Mesenchymal stem cell (in vitro differentiated cells and primary cell): ENCODE data around the gene SLC26A6.

Experiments
- DNase-seq: peaks from one replicate; pipeline ENCODE4 v3.0.0-alpha.2; 2013
- H2AFZ ChIP-seq: one replicate; pipeline ENCODE4 v1.6.1; 2013; ENCODE audit warnings: low read depth, mild to moderate bottlenecking, control low read depth, inconsistent platforms, low read length, moderate library complexity
- H2AK5ac ChIP-seq: 2 replicates; pipeline ENCODE4 v1.6.1; 2013; ENCODE audit warnings: low read length, moderate library complexity, mild to moderate bottlenecking, inconsistent platforms; ENCODE audit not compliant: severe bottlenecking
- H2BK120ac ChIP-seq: one replicate; pipeline ENCODE4 v1.6.1; 2013; ENCODE audit warnings: low read depth, mild to moderate bottlenecking, inconsistent platforms, low read length, moderate library complexity
- H2BK12ac ChIP-seq, 2 experiments: one replicate each; pipeline ENCODE4 v1.6.1; 2013; ENCODE audit warnings: inconsistent platforms in 2 of 2, low read length in 2 of 2, mild to moderate bottlenecking in 2 of 2, moderate library complexity in 2 of 2, control low read depth in 1 of 2
- H2BK15ac ChIP-seq: one replicate; pipeline ENCODE4 v1.6.1; 2013; ENCODE audit warnings: mild to moderate bottlenecking, low read depth, inconsistent platforms; ENCODE audit not compliant: poor library complexity, severe bottlenecking
- H2BK5ac ChIP-seq: 2 replicates; pipeline ENCODE4 v1.6.1; 2013; ENCODE audit warnings: low read depth, mild to moderate bottlenecking, low read length, control low read depth, inconsistent platforms; ENCODE audit not compliant: poor library complexity, severe bottlenecking
- H3K14ac ChIP-seq, 2 experiments: one replicate each; pipeline ENCODE4 v1.6.1; 2013; ENCODE audit warnings: inconsistent platforms in 2 of 2, low read length in 2 of 2, control low read depth in 1 of 2, mild to moderate bottlenecking in 1 of 2, moderate library complexity in 1 of 2
- H3K18ac ChIP-seq, 2 experiments: one replicate each; pipeline ENCODE4 v1.6.1; 2013; ENCODE audit warnings: inconsistent platforms in 2 of 2, low read length in 2 of 2, control low read depth in 1 of 2, low read depth in 1 of 2, mild to moderate bottlenecking in 1 of 2
- H3K23ac ChIP-seq, 2 experiments: one replicate each; pipeline ENCODE4 v1.6.1; 2013; ENCODE audit warnings: inconsistent platforms in 2 of 2, low read length in 2 of 2, mild to moderate bottlenecking in 2 of 2, moderate library complexity in 2 of 2, control low read depth in 1 of 2
- H3K27ac ChIP-seq: 2 replicates; pipeline ENCODE4 v1.5.1; 2013; ENCODE audit warnings: mild to moderate bottlenecking, moderate library complexity, low read length, control low read depth, inconsistent platforms; ENCODE audit not compliant: poor library complexity, severe bottlenecking
- H3K27me3 ChIP-seq, 2 experiments: 2 replicates each; pipeline versions ENCODE4 v1.6.1 to v1.7.0; 2013; ENCODE audit warnings: low read length in 2 of 2, mild to moderate bottlenecking in 2 of 2, moderate library complexity in 2 of 2, control low read depth in 1 of 2, inconsistent platforms in 1 of 2; ENCODE audit not compliant: control insufficient read depth in 1 of 2, insufficient read depth in 1 of 2
- H3K36me3 ChIP-seq, 2 experiments: 2 replicates each; pipeline versions ENCODE4 v1.6.1 to v1.7.0; 2013; ENCODE audit warnings: low read length in 2 of 2, control low read depth in 1 of 2, inconsistent platforms in 1 of 2, low read depth in 1 of 2, mild to moderate bottlenecking in 1 of 2; ENCODE audit not compliant: insufficient read depth in 2 of 2, control insufficient read depth in 1 of 2
- H3K4ac ChIP-seq, 2 experiments: one replicate each; pipeline ENCODE4 v1.6.1; 2013; ENCODE audit warnings: inconsistent platforms in 2 of 2, low read length in 2 of 2, mild to moderate bottlenecking in 2 of 2, moderate library complexity in 2 of 2, control low read depth in 1 of 2, low read depth in 1 of 2
- H3K4me1 ChIP-seq: 2 replicates; pipeline ENCODE4 v1.6.1; 2013; ENCODE audit warnings: low read depth, low read length, control low read depth; ENCODE audit not compliant: control insufficient read depth, insufficient read depth
- H3K4me2 ChIP-seq: 2 replicates; pipeline ENCODE4 v1.6.1; 2013; ENCODE audit warnings: low read length, mild to moderate bottlenecking, inconsistent platforms; ENCODE audit not compliant: poor library complexity, severe bottlenecking
- H3K4me3 ChIP-seq, 2 experiments: 2 replicates each; pipeline versions ENCODE4 v1.5.1 to v1.7.0; 2013; ENCODE audit warnings: low read length in 2 of 2, mild to moderate bottlenecking in 2 of 2, control low read depth in 1 of 2, low read depth in 1 of 2; ENCODE audit not compliant: insufficient read depth in 1 of 2
- H3K79me1 ChIP-seq: replicated peaks from 2 replicates; pipeline ENCODE4 v1.6.1; 2013; ENCODE audit warnings: mild to moderate bottlenecking, control low read depth, low read length, inconsistent platforms; ENCODE audit not compliant: poor library complexity, severe bottlenecking
- H3K9ac ChIP-seq: 2 replicates; pipeline ENCODE4 v1.7.0; 2013; ENCODE audit warnings: mild to moderate bottlenecking, low read length, moderate library complexity
- H3K9me3 ChIP-seq: 2 replicates; pipeline ENCODE4 v1.7.0; 2013; ENCODE audit warnings: mild to moderate bottlenecking, low read length; ENCODE audit not compliant: control insufficient read depth
- H4K8ac ChIP-seq: one replicate; pipeline ENCODE4 v1.6.1; 2013; ENCODE audit warnings: inconsistent platforms, mild to moderate bottlenecking, low read length, moderate library complexity
- H4K91ac ChIP-seq: one replicate; pipeline ENCODE4 v1.6.1; 2013; ENCODE audit warnings: mild to moderate bottlenecking, low read length, inconsistent platforms
- WGBS: methylation state at CpG from one replicate; pipeline ENCODE4 v1.1.7; 2013; ENCODE audit warnings: mixed read lengths; 5-methylcytosine and 5-hydroxymethylcytosine counted together

SLC26A6 gene

GRCh38 chr3:48598323-48599076 lies 36.8 kb downstream of the SLC26A6 start:
- peak overlapping the region; percentile 60 for H2BK5ac ChIP-seq
- H3K27me3 ChIP-seq: no peaks in the 10 kb centered on the region
- 25% methylated on average over 5 of the region's 5 CpGs for WGBS
- no peak overlapping the region for H2AFZ ChIP-seq
- H3K14ac ChIP-seq: no peak overlapping the region
- peak; percentile 98 for DNase-seq
- peak overlapping the region in 1 of 2 experiments; percentile 12 for H3K4me3 ChIP-seq
- peaks cover 77% of the 10 kb centered on the region for H3K4me1 ChIP-seq
- H3K4me2 ChIP-seq: peak overlapping the region; percentile 4
- H4K8ac ChIP-seq: peak overlapping the region; percentile 88
- H3K23ac ChIP-seq: no peak overlapping the region
- H4K91ac ChIP-seq: peak overlapping the region; percentile 98
- peak overlapping the region; percentile 81 to 92 for H3K18ac ChIP-seq
- H3K9ac ChIP-seq: peak overlapping the region; percentile 65
- H3K9me3 ChIP-seq: no peaks in the 10 kb centered on the region
- peak overlapping the region; percentile 87 to 94 for H3K4ac ChIP-seq
- peaks cover 50 to 62% of the 10 kb centered on the region in 2 experiments for H3K36me3 ChIP-seq
- H2BK15ac ChIP-seq: peak overlapping the region; percentile 63
- peak overlapping the region; percentile 82 for H2BK120ac ChIP-seq
- peak overlapping the region; percentile 75 for H2AK5ac ChIP-seq
- peak overlapping the region; percentile 91 for H3K27ac ChIP-seq
- H2BK12ac ChIP-seq: peak overlapping the region; percentile 92 to 95
- H3K79me1 ChIP-seq: peaks cover 13% of the 10 kb centered on the region

GRCh38 chr3:48597408-48597800 lies 37.9 kb downstream of the SLC26A6 start:
- Histone ChIP-seq H3K27ac (peak overlapping the region; percentile 91), H3K4ac (peak overlapping the region; percentile 19 to 94), H2BK15ac (peak overlapping the region; percentile 55), H4K8ac (peak overlapping the region; percentile 87), H3K9ac (no peak overlapping the region), H3K9me3 (no peaks in the 10 kb centered on the region), H3K4me3 (no peak overlapping the region), H3K79me1 (peaks cover 5% of the 10 kb centered on the region), H3K36me3 (peaks cover 39 to 62% of the 10 kb centered on the region in 2 experiments), H3K4me2 (no peak overlapping the region), H2AFZ (no peak overlapping the region), H2BK5ac (peak overlapping the region; percentile 10), H3K23ac (no peak overlapping the region), H4K91ac (peak overlapping the region; percentile 48), H3K27me3 (no peaks in the 10 kb centered on the region), H2AK5ac (peak overlapping the region; percentile 92), H2BK120ac (peak overlapping the region; percentile 82), H3K18ac (peak overlapping the region; percentile 58 to 60), H3K4me1 (peaks cover 84% of the 10 kb centered on the region), H2BK12ac (peak overlapping the region; percentile 55 to 87), H3K14ac (peak overlapping the region in 1 of 2 experiments; percentile 18)
- DNase-seq: no peak
- WGBS: 89% methylated on average over 6 of the region's 6 CpGs

- peak overlapping the region; percentile 82 for H2BK120ac ChIP-seq
- DNase-seq: no peak
- peak overlapping the region; percentile 92 for H2AK5ac ChIP-seq
- peak overlapping the region; percentile 55 to 87 for H2BK12ac ChIP-seq
- no peak overlapping the region for H3K4me3 ChIP-seq
- H3K9ac ChIP-seq: no peak overlapping the region
- peak overlapping the region; percentile 73 for H2BK5ac ChIP-seq
- peaks cover 90% of the 10 kb centered on the region for H3K4me1 ChIP-seq
- H3K4me2 ChIP-seq: no peak overlapping the region
- H3K79me1 ChIP-seq: peaks cover 5% of the 10 kb centered on the region
- H4K8ac ChIP-seq: peak overlapping the region; percentile 69
- no peak overlapping the region for H3K23ac ChIP-seq
- peak overlapping the region in 1 of 2 experiments; percentile 45 for H3K14ac ChIP-seq
- peak overlapping the region; percentile 48 for H4K91ac ChIP-seq
- H3K18ac ChIP-seq: peak overlapping the region; percentile 58 to 86
- 94% methylated on average over 7 of the region's 8 CpGs for WGBS
- peak overlapping the region; percentile 15 for H2BK15ac ChIP-seq
- peak overlapping the region; percentile 82 to 94 for H3K4ac ChIP-seq
- H2AFZ ChIP-seq: no peak overlapping the region
- no peaks in the 10 kb centered on the region for H3K27me3 ChIP-seq
- H3K36me3 ChIP-seq: peaks cover 36 to 63% of the 10 kb centered on the region in 2 experiments
- no peaks in the 10 kb centered on the region for H3K9me3 ChIP-seq
- H3K27ac ChIP-seq: peak overlapping the region; percentile 91
Measured at GRCh38 chr3:48596676-48597407, 38.4 kb downstream of the SLC26A6 start.

- Histone ChIP-seq H2BK5ac (peak overlapping the region; percentile 73), H2AK5ac (peak overlapping the region; percentile 92), H3K9me3 (no peaks in the 10 kb centered on the region), H3K36me3 (peaks cover 29 to 63% of the 10 kb centered on the region in 2 experiments), H3K23ac (peak overlapping the region in 1 of 2 experiments; percentile 61), H3K4ac (peak overlapping the region; percentile 45 to 92), H4K91ac (peak overlapping the region; percentile 90), H2BK12ac (peak overlapping the region; percentile 87 to 98), H2AFZ (no peak overlapping the region), H3K4me1 (peaks cover 94% of the 10 kb centered on the region), H4K8ac (peak overlapping the region; percentile 33), H2BK15ac (peak overlapping the region; percentile 53), H3K14ac (no peak overlapping the region), H3K27ac (peak overlapping the region; percentile 91), H3K4me2 (no peak overlapping the region), H3K79me1 (peaks cover 5% of the 10 kb centered on the region), H3K18ac (peak overlapping the region; percentile 58 to 86), H3K27me3 (no peaks in the 10 kb centered on the region), H3K9ac (no peak overlapping the region), H2BK120ac (peak overlapping the region; percentile 65), H3K4me3 (no peak overlapping the region)
- 48% methylated on average over 5 of the region's 5 CpGs for WGBS
- no peak for DNase-seq
Measured at GRCh38 chr3:48596157-48596556, 39.1 kb downstream of the SLC26A6 start.
